A673 (cell line): Measurements from ENCODE around the gene KBTBD12.

Experiments
- EZH2 ChIP-seq: fragments of 200-600 bp; sonication (generic); IDR thresholded peaks from 2 replicates; pipeline ENCODE4 v1.6.1; 2017; ENCODE audit warnings: borderline replicate concordance, low read depth, mild to moderate bottlenecking, mixed read lengths, antibody characterized with exemption, low read length; ENCODE audit not compliant: poor library complexity, severe bottlenecking
- TF ChIP-seq, protein P1 (sequence below): fragments of 300-800, 200-600 bp; sonication (generic); conservative IDR thresholded peaks from 2 replicates; pipeline ENCODE4 v1.5.1; 2017; ENCODE audit warnings: low read depth, mild to moderate bottlenecking, antibody characterized with exemption, low read length, moderate library complexity, mixed read lengths

GRCh38 chr3:127867412-127867811 is 47.6 kb upstream of the KBTBD12 start:
- TF ChIP-seq, protein P1, sequence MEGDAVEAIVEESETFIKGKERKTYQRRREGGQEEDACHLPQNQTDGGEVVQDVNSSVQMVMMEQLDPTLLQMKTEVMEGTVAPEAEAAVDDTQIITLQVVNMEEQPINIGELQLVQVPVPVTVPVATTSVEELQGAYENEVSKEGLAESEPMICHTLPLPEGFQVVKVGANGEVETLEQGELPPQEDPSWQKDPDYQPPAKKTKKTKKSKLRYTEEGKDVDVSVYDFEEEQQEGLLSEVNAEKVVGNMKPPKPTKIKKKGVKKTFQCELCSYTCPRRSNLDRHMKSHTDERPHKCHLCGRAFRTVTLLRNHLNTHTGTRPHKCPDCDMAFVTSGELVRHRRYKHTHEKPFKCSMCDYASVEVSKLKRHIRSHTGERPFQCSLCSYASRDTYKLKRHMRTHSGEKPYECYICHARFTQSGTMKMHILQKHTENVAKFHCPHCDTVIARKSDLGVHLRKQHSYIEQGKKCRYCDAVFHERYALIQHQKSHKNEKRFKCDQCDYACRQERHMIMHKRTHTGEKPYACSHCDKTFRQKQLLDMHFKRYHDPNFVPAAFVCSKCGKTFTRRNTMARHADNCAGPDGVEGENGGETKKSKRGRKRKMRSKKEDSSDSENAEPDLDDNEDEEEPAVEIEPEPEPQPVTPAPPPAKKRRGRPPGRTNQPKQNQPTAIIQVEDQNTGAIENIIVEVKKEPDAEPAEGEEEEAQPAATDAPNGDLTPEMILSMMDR = no peak
- no peak for TF ChIP-seq EZH2
